Heart left ventricle (tissue), 16 donors: ENCODE measurements around the gene RAB30. TPM values are rescaled to one million over a fixed set of nuclear protein-coding genes. Genes with fewer than 3 reads are reported as not detected.

Experiments used
- ATAC-seq, 4 donors: fragments of 200-7000 bp; cut with Tn5 transposase; one replicate each; pipeline ENCODE4 v1.9.1; 2020 to 2022; ENCODE audit warnings: moderate library complexity in 4 of 4, mild to moderate bottlenecking in 3 of 4, moderate number of reproducible peaks in 1 of 4
- DNase-seq, 5 donors: peaks; one replicate each; pipeline ENCODE4 v3.0.0-alpha.2; 2020
- H3K27ac ChIP-seq, 12 donors: fragments of 200-600 bp; sonication (generic) in 4 of 12; one replicate each; pipeline versions ENCODE4 v1.5.0 to v1.8.0; 2016 to 2022; ENCODE audit warnings: mild to moderate bottlenecking in 2 of 12
- H3K27me3 ChIP-seq, 9 donors: fragments of 200-600 bp; sonication (generic) in 2 of 9; one replicate each; pipeline versions ENCODE4 v1.5.1 to v1.8.0; 2016 to 2022; ENCODE audit warnings: mild to moderate bottlenecking in 3 of 9
- H3K36me3 ChIP-seq, 9 donors: fragments of 200-600 bp; sonication (generic) in 2 of 9; one replicate each; pipeline versions ENCODE4 v1.5.0 to v1.8.0; 2018 to 2022; ENCODE audit warnings: mild to moderate bottlenecking in 2 of 9
- H3K4me1 ChIP-seq, 12 donors: fragments of 200-600 bp; sonication (generic) in 4 of 12; one replicate each; pipeline versions ENCODE4 v1.5.0 to v1.8.0; 2016 to 2022; ENCODE audit warnings: mild to moderate bottlenecking in 3 of 12
- H3K4me3 ChIP-seq, 12 donors: fragments of 200-600 bp; sonication (generic) in 4 of 12; one replicate each; pipeline versions ENCODE4 v1.5.0 to v1.8.0; 2017 to 2022; ENCODE audit warnings: mild to moderate bottlenecking in 9 of 12, moderate library complexity in 4 of 12
- H3K9me3 ChIP-seq, 12 donors: fragments of 200-600 bp; sonication (generic) in 4 of 12; one replicate each; pipeline versions ENCODE4 v1.5.0 to v1.8.0; 2016 to 2022; ENCODE audit warnings: mild to moderate bottlenecking in 1 of 12
- CTCF ChIP-seq, 12 donors: fragments of 200-600 bp; sonication (generic) in 4 of 12; IDR thresholded peaks; one replicate each; pipeline versions ENCODE4 v1.5.0 to v1.8.0; 2018 to 2022; ENCODE audit warnings: antibody characterized with exemption in 12 of 12, mild to moderate bottlenecking in 5 of 12
- POLR2A ChIP-seq, 2 donors: fragments of 450-650 bp; IDR thresholded peaks; one replicate each; pipeline ENCODE4 v1.6.1; 2017; ENCODE audit warnings: antibody characterized with exemption in 2 of 2, mild to moderate bottlenecking in 2 of 2, moderate library complexity in 2 of 2
- WGBS, 4 donors: extraction: QIAGEN DNeasy Blood & Tissue Kit in 2 of 4; methylation state at CpG; one replicate each; pipeline versions ENCODE4 v1.1.5 to v1.1.7; 2013 to 2018; 5-methylcytosine and 5-hydroxymethylcytosine counted together
- intact Hi-C, 10 donors: fragments of 100-400 bp; cut with DNase I; formaldehyde crosslinking; loops; one replicate each; pipeline versions ENCODE4 v1.11.1 to v1.14.2; 2022
- polyA plus RNA-seq, 2 donors: library from polyadenylated mRNA; stranded (reverse); fragments of 200-250 nt; gene quantifications; one replicate each; pipeline ENCODE4 v1.2.3, GENCODE V29; 2013
- total RNA-seq, 9 donors: library from RNA; depleted of rRNA in 2 of 9; stranded (reverse); fragments of >200 nt in 2 of 9; fragmentation: NEBNext Ultra II Directional in 3 of 9; extraction: Animal tissue kit (Norgen Biotek cat#: 25700) in 3 of 9; gene quantifications; one replicate each; pipeline versions ENCODE4 v1.1.0 to v1.2.4, GENCODE V29; 2016 to 2023
- donor health status: ischemic (EF 13 %, LVEDD 7.1; RV severe dilation, severe dysfunction).
- donor health status: healthy with polysubstance abuse.
- donor health status: DM: no; HTN: yes; CAD: no.
- donor health status: DM: no; HTN: no; CAD: no.
- donor health status: ischemic (EF 25% LVEDD 6.9; RV normal size, moderate dysfunction).
- donor health status: ischemic (EF 25% LVEDD 5.7; RV mildly dilated, moderate dysfunction).
- donor health status: healthy.
- donor health status: DM: yes; HTN: yes; CAD: no.
- donor health status: ischemic (EF 35%, LVEDD 5.7; RV mildly dilated, moderate dysfunction).
- donor health status: nonischemic (EF 11% LVEDD 7.7; RV severe dilation, severe dysfunction).
- donor health status: DM: yes; HTN: yes; CAD: no.
- donor health status: PGD.
- donor health status: ischemic (EF 29% LVEDD 5.4; RV normal size, mild dysfunction).
- donor health status: nonischemic (EF 23%, LVEDD 6.1; RV moderate dilation, normal function).

Gene RAB30
- total and polyA plus RNA-seq, 11 donors = 4.4 to 28.4 (median 18.8) TPM

GRCh38 chr11:83004746-83005556, 66.7 kb downstream of the RAB30 start:
- ATAC-seq = no peak

GRCh38 chr11:83002522-83002921, 69.2 kb downstream of the RAB30 start:
- no peak for TF ChIP-seq POLR2A (IDR thresholded peaks at IDR 0.05)
- no peak for TF ChIP-seq CTCF (IDR thresholded peaks at IDR 0.05)
- Histone ChIP-seq H3K4me1 (peaks cover 2 to 63% (median 29%) of the 10 kb centered on the region in 12 donors), H3K36me3 (no peaks in the 10 kb centered on the region), H3K4me3 (no peak overlapping the region), H3K27ac (peak overlapping the region in 2 of 12 donors; percentile 0 to 17), H3K9me3 (no peaks in the 10 kb centered on the region), H3K27me3 (no peaks in the 10 kb centered on the region)
- 93 to 95% (median 93%) methylated on average over 3 of the region's 3 CpGs for WGBS, 4 donors
- intact Hi-C loops = loop anchor here in 1 of 10 donors (10.0 kb wide), 1 partner anchor 162 kb away; no protein-coding TSS in a partner anchor
- ATAC-seq (no peak), DNase-seq (no peak)

More at GRCh38 chr11:83004746-83005556, 66.7 kb downstream of the RAB30 start:
- intact Hi-C loops = loop anchor here in 5 of 10 donors (5.0 to 10.0 kb wide), 3 partner anchors 47 to 160 kb away; partner anchors contain the start of gene RAB30 (in 4 of the 5)
- TF ChIP-seq CTCF (IDR thresholded peaks at IDR 0.05) (no peak), POLR2A (IDR thresholded peaks at IDR 0.05) (no peak)
- Histone ChIP-seq H3K4me3 (no peak overlapping the region), H3K9me3 (no peaks in the 10 kb centered on the region), H3K36me3 (no peaks in the 10 kb centered on the region), H3K27me3 (no peaks in the 10 kb centered on the region), H3K4me1 (peaks cover 3 to 58% (median 36%) of the 10 kb centered on the region in 12 donors), H3K27ac (no peak overlapping the region)
- DNase-seq = no peak
- 97 to 100% (median 98%) methylated on average over 2 of the region's 2 CpGs for WGBS, 4 donors

GRCh38 chr11:83002053-83002452, 69.6 kb downstream of the RAB30 start:
- no peaks in the 10 kb centered on the region for H3K36me3 ChIP-seq
- no peak for TF ChIP-seq POLR2A (IDR thresholded peaks at IDR 0.05)
- TF ChIP-seq CTCF (IDR thresholded peaks at IDR 0.05) = no peak
- no peak for DNase-seq
- H3K4me1 ChIP-seq = peaks cover 0 to 63% (median 24%) of the 10 kb centered on the region in 12 donors
- no peak overlapping the region for H3K4me3 ChIP-seq
- ATAC-seq = peak in 3 of 4 donors; percentile 65 to 73 (median 69)
- intact Hi-C loops = loop anchor here in 1 of 10 donors (10.0 kb wide), 1 partner anchor 163 kb away; no protein-coding TSS in a partner anchor
- 40 to 67% (median 60%) methylated on average over 3 of the region's 3 CpGs for WGBS, 4 donors
- H3K27me3 ChIP-seq = no peaks in the 10 kb centered on the region
- H3K27ac ChIP-seq = peak overlapping the region in 2 of 12 donors; percentile 0 to 17
- H3K9me3 ChIP-seq = no peaks in the 10 kb centered on the region

GRCh38 chr11:83000381-83000780, 71.3 kb downstream of the RAB30 start:
- ATAC-seq = no peak
- no peak for TF ChIP-seq POLR2A (IDR thresholded peaks at IDR 0.05)
- TF ChIP-seq CTCF (IDR thresholded peaks at IDR 0.05) = no peak
- Histone ChIP-seq H3K4me1 (peaks cover 0 to 67% (median 25%) of the 10 kb centered on the region in 12 donors), H3K36me3 (no peaks in the 10 kb centered on the region), H3K4me3 (no peak overlapping the region), H3K27me3 (no peaks in the 10 kb centered on the region), H3K9me3 (no peaks in the 10 kb centered on the region), H3K27ac (no peak overlapping the region)
- intact Hi-C loops = loop anchor here in 1 of 10 donors (10.0 kb wide), 1 partner anchor 164 kb away; no protein-coding TSS in a partner anchor
- 95 to 98% (median 97%) methylated on average over 6 of the region's 6 CpGs for WGBS, 4 donors
- no peak for DNase-seq
